ENCODE data around the gene PADI1.

PADI1 gene

GRCh38 chr1:17198476-17199258 is 6.3 kb upstream of the PADI1 start:
- DNase-seq = no peak

- no peak for DNase-seq
These were observed 5.5 kb upstream of the PADI1 start for GRCh38 chr1:17199267-17200044.

DNA sequence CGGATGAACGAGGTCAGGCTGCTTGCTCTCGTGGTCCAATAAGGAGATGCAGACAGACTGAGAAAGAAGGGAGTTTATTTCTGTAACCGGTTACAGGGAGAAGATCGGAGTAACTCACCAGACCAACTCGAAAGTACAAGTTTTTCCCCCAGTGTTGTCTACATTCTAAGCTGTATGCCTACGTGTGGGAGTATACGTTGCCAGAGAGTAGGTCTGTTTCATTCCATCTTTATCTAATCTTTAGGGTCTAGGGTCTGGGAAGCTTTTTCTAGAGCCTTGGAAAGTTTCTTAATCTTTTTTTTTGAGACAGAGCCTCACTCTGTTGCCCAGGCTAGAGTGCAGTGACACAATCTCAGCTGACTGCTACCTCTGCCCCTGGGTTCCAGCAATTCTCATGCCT is 4.7 kb upstream of the PADI1 start:
- no peak for DNase-seq

- no peak for DNase-seq
These were observed 4.2 kb upstream of the PADI1 start for GRCh38 chr1:17200756-17201155.

GRCh38 chr1:17201201-17202021 is 3.5 kb upstream of the PADI1 start:
- DNase-seq = no peak

DNA sequence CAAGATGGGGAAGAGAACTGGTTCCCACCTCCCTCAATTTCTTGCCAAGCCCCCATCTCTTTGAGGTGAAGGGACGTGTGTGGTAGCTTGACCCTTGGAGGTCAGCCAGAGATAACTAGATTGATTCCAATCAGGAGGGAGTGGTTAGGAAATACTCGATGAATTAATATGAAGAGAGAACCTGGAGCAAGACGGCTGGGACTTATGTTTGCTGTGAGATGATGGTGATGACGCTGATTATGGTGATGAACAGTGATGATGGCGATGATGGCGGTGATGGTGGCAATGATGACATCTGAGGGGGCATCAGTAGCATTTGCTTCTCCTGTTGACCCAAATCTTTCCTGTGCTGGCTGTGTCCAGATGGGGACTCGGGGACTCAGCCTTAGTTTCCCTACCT is 724 bp downstream of the PADI1 start:
- DNase-seq = no peak

DNA sequence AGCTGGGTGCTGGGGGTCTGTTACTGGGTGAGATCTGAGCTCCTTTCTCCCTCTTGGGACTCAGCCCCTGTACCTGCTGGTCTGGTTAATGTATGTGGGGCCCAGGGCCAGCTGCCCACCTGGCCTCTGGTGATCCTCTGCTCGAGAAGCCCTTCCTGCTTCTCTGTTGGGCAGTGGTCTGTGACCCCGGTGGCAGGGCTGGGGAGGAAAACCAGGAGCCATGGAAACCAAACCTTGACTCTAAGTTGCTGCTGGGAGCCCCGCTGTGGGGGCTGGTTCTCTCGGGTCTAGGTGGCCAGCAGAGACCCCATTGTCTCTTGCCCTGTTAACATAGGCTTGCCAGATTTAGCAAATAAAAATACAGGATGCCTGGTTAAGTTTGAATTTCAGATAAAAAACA is 1.3 kb downstream of the PADI1 start:
- peak; percentile 12 for DNase-seq

DNA sequence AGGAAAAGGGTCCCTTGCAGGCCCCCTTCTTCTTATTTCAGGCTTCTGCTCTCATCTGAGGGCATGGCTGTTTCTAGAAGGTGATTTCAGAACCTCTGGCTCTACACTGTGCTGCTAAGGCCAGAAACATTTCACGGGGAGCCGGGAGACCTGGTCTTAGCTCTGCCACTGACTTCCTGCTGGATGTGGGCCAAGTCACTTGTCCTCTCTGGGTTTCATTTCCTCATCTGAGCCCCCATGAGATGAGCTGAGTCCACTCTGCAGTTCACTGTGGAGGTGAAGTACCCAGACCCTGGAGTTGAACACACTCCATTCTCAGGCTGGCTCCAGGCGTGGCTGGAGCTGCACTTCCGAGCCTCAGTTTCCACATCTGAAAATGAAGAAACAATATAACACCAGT is 2.1 kb downstream of the PADI1 start:
- DNase-seq = peak; percentile 27

DNA sequence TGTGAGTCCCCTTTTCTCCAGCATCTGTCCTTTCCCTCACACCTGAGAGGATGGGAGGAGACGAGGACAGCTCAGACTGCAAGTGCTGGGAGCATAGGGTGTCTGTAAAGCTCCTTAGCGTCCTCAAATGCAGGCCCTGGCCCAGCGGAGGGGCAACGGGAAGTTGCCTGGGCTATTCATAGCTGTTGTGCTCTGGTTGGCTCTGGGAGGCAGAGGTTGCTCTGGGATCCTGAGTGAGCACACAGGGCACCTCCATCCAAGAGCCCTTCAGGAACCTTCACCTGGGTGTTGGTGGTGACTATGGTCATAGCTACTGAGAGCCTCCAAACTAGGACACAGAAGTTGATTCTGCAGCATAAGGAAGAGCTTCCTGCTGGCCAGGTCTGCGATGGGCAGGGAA is 2.6 kb downstream of the PADI1 start:
- DNase-seq = no peak

DNA sequence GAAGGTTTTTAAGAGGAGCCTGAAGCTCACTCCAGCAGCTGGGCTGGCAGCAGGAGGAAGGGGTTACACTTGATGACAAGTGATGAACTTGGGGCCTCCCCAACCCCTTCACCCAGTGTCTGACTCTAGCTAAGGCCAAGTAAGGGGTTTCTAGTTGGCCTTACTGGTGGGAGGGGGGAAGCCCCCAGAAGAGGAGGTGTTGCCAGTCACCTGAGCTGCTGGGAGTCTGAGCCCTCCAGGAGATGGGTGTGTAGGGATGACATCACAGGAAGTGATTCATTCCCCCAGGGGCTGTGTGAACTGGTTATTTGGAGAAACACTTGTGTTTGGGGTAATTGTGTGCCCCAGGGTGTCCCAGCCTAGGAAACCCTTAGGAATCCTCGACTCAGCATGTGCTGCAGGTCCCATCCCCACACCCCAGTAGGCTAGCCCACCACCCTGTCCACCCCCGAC is 3.1 kb downstream of the PADI1 start:
- peak; percentile 15 for DNase-seq

DNA sequence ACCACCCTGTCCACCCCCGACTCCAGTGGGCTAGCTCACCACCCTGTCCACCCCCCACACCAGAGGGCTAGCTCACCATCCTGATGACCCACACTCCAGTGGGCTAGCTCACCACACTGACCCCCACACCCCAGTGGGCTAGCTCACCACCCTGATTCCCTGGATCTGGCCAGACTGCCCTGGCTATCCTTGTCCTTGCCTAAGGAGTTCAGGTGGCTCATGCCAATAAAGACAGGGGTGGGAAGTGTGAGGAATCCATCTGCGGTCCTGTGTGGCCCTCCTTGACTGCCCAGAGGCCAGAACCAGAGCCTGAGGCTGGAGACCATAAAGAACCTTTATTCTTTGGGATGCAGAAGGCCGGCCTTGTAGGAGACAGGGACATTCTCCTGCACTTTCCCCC is 3.6 kb downstream of the PADI1 start:
- peak; percentile 29 for DNase-seq

GRCh38 chr1:17209430-17209829 is 4.5 kb downstream of the PADI1 start:
- peak; percentile 29 for DNase-seq

- DNase-seq = peak; percentile 12
These were observed 5.2 kb downstream of the PADI1 start for GRCh38 chr1:17210176-17210575.

- DNase-seq = no peak
These were observed 6.4 kb downstream of the PADI1 start for GRCh38 chr1:17211377-17211776.

- peak; percentile 23 for DNase-seq
These were observed 7.1 kb downstream of the PADI1 start for GRCh38 chr1:17212009-17212408.

- peak; percentile 83 for DNase-seq
These were observed 7.7 kb downstream of the PADI1 start for GRCh38 chr1:17212487-17213121.

DNA sequence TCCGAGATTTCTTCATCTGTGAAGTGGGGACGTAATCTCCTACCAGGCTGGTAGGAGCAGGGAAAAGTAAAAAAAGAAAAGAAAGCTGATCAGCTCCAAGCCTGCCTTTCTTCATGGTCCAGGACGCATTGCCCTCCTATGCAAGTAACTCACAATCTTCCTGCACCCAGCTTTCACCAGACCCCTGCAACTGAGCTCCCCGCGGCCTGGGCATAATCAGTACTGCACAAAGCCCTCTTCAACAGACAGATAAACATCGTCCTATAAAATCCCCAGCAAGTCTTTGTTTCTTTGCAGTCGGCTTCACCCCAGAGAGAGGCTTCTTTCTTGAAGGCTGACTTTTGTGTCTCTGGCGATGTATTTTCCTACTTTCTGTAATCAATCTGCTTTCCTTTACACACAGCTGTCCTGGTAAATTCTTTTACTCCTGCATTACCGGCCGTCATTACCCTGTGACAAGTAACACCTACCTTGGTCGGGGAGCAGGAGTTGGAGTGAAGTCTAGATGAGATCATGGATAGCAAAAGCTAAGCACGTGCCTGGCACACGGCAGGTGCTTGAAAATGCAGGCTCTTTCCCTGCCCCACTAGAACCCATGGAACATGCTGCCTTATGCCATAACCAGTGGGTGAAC is 8.3 kb downstream of the PADI1 start:
- no peak for DNase-seq

DNA sequence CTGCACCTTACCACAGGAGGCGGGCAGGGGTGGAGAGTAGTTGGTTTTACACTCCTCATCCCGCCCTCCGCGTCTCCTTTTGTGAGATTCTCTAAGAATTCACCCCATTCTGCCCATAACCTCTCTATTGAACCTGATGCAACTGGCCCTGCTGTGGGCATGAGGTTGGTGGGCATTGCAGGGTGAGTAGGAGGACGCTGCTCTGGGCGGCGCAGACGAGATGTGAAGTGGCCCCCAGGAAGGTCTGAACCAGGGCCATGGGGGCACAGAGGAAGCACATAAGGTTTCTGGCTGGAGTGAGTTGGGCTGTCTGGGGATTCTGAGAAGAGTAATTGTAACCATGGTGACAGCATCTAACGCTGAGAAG is 8.8 kb downstream of the PADI1 start:
- DNase-seq = no peak

- DNase-seq = no peak
These were observed 10.1 kb downstream of the PADI1 start for GRCh38 chr1:17214876-17215544.

DNA sequence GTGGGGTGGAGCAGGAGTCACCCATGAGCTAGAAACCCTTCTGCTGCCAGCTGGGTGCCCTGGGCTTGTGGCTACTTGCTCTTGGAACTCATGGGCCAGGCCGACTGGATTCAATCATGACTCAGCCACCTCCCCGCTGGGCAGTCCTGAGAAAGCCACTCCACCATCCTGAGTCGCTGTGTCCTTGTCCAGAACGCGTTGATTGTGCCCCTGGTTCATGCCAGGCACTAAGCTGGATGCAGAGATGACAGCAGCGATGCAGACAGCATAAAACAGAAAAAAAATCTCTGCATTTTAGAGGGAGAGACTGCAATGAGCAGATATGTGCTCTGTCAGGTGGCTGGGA is 10.6 kb downstream of the PADI1 start:
- no peak for DNase-seq

DNA sequence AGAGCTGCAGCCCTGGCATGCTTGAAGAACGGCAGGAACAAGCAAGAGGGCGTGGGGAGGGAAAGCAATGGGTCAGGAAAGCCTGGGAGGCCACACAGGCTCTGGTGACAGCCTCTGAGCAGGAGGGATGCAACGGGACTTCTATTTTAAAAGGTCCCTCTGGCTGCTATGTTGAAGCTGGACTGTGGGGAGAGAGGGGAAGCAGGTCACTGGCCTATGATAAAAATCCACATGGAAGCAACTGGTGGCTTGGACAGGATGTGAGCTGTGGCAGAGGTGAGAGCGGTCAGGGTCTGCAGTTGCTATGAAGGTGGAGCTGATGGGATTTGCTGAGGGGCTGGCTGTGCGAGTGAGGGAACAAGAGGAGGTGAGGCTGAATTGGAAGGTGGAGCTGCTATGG is 11.2 kb downstream of the PADI1 start:
- DNase-seq = no peak

DNA sequence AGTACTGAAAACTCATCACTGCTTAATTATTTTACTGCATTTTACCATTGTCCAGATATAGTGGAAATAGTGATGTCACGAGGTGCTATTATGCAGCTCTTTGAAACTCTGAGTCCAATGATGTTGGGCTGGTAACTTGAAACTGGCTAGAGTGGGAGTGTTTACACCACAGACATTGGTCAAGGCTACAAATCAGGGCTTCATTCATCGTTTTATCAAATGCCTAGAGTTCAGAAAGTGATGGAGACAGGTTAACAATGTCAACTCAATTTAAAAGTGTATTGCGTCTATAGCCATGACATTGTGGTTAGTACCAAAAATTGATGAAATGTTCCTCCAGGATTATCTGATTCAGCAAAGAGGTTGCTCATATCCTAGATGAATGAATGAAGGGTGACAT is 12.7 kb downstream of the PADI1 start:
- no peak for DNase-seq
